Measurements from ENCODE around the gene PCDH9.

PCDH9 gene

GRCh38 chr13:66821551-66821950 is 408.6 kb downstream of the PCDH9 start:
- no peaks in the 10 kb centered on the region for H3K4me1 ChIP-seq (ENCODE audit: control insufficient read depth in 1 of 2, insufficient read depth in 1 of 2, low read depth in 1 of 2, low read length in 1 of 2)
- no peak overlapping the region for H3K4me3 ChIP-seq (ENCODE audit: low read depth in 1 of 2, low read length in 1 of 2)
- no peaks in the 10 kb centered on the region for H3K36me3 ChIP-seq
- no peak overlapping the region for H3K27ac ChIP-seq
- H3K27me3 ChIP-seq: no peaks in the 10 kb centered on the region
- no peak for TF ChIP-seq CTCF (IDR thresholded peaks at IDR 0.05)
- peaks cover 4% of the 10 kb centered on the region for H3K9me3 ChIP-seq

GRCh38 chr13:66811455-66811854 is 418.7 kb downstream of the PCDH9 start:
- no peak overlapping the region for H3K27ac ChIP-seq
- no peak overlapping the region for H3K4me3 ChIP-seq (ENCODE audit: low read depth in 1 of 2, low read length in 1 of 2)
- no peaks in the 10 kb centered on the region for H3K27me3 ChIP-seq
- no peaks in the 10 kb centered on the region for H3K4me1 ChIP-seq (ENCODE audit: control insufficient read depth in 1 of 2, insufficient read depth in 1 of 2, low read depth in 1 of 2, low read length in 1 of 2)
- no peak for TF ChIP-seq CTCF (IDR thresholded peaks at IDR 0.05)
- no peaks in the 10 kb centered on the region for H3K36me3 ChIP-seq
- no peaks in the 10 kb centered on the region for H3K9me3 ChIP-seq

DNA sequence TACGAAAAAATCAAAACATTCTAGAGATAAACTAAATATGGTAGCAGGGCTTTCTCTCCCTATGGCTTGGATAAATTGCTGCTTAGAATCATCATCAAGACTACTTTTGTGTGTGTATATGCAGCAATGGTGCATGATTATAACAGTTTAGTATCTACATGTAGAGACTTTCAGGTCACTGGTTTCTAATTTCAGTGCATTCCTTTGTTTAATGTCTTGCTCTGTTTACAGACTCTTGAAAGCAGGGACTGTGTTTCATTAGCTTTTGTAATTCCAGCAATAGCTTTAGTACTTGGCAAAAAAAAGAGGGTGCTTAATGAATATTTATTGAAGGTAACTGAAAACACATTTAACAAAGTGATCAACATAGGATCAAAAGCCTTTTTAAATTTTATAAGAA is 420.7 kb downstream of the PCDH9 start:
- Histone ChIP-seq H3K4me3 (ENCODE audit: low read depth in 1 of 2, low read length in 1 of 2) (no peak overlapping the region), H3K27ac (no peak overlapping the region), H3K4me1 (ENCODE audit: control insufficient read depth in 1 of 2, insufficient read depth in 1 of 2, low read depth in 1 of 2, low read length in 1 of 2) (no peaks in the 10 kb centered on the region), H3K36me3 (no peaks in the 10 kb centered on the region), H3K27me3 (no peaks in the 10 kb centered on the region), H3K9me3 (no peaks in the 10 kb centered on the region)
- TF ChIP-seq CTCF (IDR thresholded peaks at IDR 0.05): no peak

- Histone ChIP-seq H3K4me1 (ENCODE audit: control insufficient read depth in 1 of 2, insufficient read depth in 1 of 2, low read depth in 1 of 2, low read length in 1 of 2) (no peaks in the 10 kb centered on the region), H3K4me3 (ENCODE audit: low read depth in 1 of 2, low read length in 1 of 2) (no peak overlapping the region), H3K27me3 (no peaks in the 10 kb centered on the region), H3K36me3 (no peaks in the 10 kb centered on the region), H3K9me3 (no peaks in the 10 kb centered on the region), H3K27ac (no peak overlapping the region)
- no peak for TF ChIP-seq CTCF (IDR thresholded peaks at IDR 0.05)
These were observed 422.9 kb downstream of the PCDH9 start for GRCh38 chr13:66807251-66807650.

- Histone ChIP-seq H3K27ac (no peak overlapping the region), H3K4me1 (ENCODE audit: control insufficient read depth in 1 of 2, insufficient read depth in 1 of 2, low read depth in 1 of 2, low read length in 1 of 2) (no peaks in the 10 kb centered on the region), H3K9me3 (no peaks in the 10 kb centered on the region), H3K4me3 (ENCODE audit: low read depth in 1 of 2, low read length in 1 of 2) (no peak overlapping the region), H3K27me3 (no peaks in the 10 kb centered on the region), H3K36me3 (no peaks in the 10 kb centered on the region)
- no peak for TF ChIP-seq CTCF (IDR thresholded peaks at IDR 0.05)
These were observed 424.5 kb downstream of the PCDH9 start for GRCh38 chr13:66805657-66806056.
